GM23338 (cell line): Measurements from ENCODE around the gene ARHGEF2.

Source experiments
- CTCF ChIP-seq, 2 experiments: fragments of 200-600 bp in 1 of 2; sonication (generic) in 1 of 2; conservative IDR thresholded peaks; 2 replicates each; pipeline versions ENCODE4 v1.5.1 to v1.6.1; 2016 to 2017; ENCODE audit warnings: antibody characterized with exemption in 2 of 2, low read depth in 2 of 2, mild to moderate bottlenecking in 2 of 2, moderate library complexity in 1 of 2
- EZH2 ChIP-seq: fragments of 200-600 bp; sonication (generic); IDR thresholded peaks from one replicate; pipeline ENCODE4 v1.8.0; 2017; ENCODE audit warnings: antibody characterized with exemption, mild to moderate bottlenecking, low read depth; ENCODE audit not compliant: unreplicated experiment
- EZH2phosphoT487 ChIP-seq: fragments of 200-600 bp; sonication (generic); IDR thresholded peaks from one replicate; pipeline ENCODE4 v1.8.1; 2018; ENCODE audit warnings: antibody characterized with exemption; ENCODE audit not compliant: unreplicated experiment
- POLR2AphosphoS5 ChIP-seq: IDR thresholded peaks from 2 replicates; pipeline ENCODE4 v1.6.1; 2016; ENCODE audit warnings: antibody characterized with exemption, low read depth

DNA sequence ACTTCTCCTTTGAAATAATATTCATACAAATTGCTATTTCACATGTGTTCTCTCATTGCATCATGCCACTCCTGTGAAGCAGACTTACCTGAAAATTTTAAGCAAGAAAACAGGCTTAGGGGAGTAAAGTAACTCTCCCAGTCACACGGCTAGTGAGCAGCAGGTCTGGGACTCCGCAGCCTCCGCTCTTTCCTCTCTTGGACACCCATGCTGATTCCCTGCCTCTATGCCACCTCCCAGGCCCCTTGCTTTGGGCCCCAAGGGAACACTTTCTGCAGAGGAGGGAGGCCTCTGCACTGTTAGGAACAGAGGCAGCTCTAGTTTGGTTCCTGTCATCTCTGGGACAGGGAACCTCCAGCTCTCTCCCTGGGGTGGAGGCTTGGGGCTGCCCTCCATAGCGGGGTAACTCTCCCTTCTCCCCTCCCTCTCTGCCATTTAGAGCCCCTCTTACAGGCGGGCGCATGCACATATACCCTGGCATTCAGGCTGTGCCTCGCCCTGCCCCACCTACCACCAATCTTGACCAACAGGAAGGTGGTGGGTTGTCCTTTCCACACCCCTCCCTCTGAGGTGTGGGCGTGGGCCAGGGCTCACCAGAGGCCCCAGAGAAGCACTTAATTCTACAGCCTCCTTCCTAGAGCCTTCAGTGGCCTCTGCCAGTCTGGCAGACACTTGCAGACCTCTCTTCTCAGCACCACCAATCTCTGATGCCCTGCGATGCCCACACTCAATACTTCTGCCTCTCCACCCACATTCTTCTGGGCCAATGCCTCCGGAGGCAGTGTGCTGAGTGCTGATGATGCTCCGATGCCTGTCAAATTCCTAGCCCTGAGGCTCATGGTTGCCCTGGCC lies 37.1 kb downstream of the ARHGEF2 start, which contains the start of gene RXFP4:
- TF ChIP-seq EZH2phosphoT487 (no peak), POLR2AphosphoS5 (no peak), CTCF (conservative IDR thresholded peaks at IDR 0.05; ENCODE audit: low read depth in 2 of 2) (no peak), EZH2 (no peak)
